ENCODE results near the gene ADRB2. TPM values are rescaled to one million over a fixed set of nuclear protein-coding genes. Genes with fewer than 3 reads are reported as not detected.

The ADRB2 gene
- total RNA-seq, 1 donor from 2014 or later, result 3.2 TPM

DNA sequence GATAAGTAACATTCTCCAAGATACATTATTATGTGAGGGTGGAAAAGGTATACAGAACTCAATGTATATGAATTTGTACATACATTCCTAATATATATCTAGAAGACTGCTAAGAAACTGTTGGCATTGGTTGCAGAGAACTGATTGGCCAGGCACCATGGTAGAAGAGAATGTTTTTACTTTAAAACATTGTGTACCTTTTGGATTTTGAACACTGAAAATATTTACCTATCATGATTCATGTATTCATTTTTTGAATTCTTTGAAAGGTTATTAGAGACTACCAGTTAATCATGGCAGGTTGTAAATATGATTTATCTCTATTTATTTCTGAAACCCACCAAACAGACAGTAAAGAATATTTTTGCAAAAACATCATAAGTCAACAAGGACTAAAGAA is 41.2 kb upstream of the ADRB2 start:
- TF ChIP-seq, protein P1, sequence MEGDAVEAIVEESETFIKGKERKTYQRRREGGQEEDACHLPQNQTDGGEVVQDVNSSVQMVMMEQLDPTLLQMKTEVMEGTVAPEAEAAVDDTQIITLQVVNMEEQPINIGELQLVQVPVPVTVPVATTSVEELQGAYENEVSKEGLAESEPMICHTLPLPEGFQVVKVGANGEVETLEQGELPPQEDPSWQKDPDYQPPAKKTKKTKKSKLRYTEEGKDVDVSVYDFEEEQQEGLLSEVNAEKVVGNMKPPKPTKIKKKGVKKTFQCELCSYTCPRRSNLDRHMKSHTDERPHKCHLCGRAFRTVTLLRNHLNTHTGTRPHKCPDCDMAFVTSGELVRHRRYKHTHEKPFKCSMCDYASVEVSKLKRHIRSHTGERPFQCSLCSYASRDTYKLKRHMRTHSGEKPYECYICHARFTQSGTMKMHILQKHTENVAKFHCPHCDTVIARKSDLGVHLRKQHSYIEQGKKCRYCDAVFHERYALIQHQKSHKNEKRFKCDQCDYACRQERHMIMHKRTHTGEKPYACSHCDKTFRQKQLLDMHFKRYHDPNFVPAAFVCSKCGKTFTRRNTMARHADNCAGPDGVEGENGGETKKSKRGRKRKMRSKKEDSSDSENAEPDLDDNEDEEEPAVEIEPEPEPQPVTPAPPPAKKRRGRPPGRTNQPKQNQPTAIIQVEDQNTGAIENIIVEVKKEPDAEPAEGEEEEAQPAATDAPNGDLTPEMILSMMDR (IDR thresholded peaks at IDR 0.05), result no peak
- ATAC-seq (ENCODE audit: low read depth) (no peak), DNase-seq (no peak)
- Mint-ChIP-seq H3K4me1 (no peaks in the 10 kb centered on the region), H3K9me3 (no peaks in the 10 kb centered on the region), H3K36me3 (ENCODE audit: low read depth) (no peaks in the 10 kb centered on the region), H3K27ac (no peak overlapping the region), H3K4me3 (no peak overlapping the region), H3K27me3 (no peaks in the 10 kb centered on the region)
- ChIA-PET CTCF (interaction anchor here (0.6 kb wide), 1 partner anchor 38 kb away, joined by 3 read pairs; no protein-coding TSS in a partner anchor), POLR2A (no interaction called here)
- intact Hi-C loops (cut with micrococcal nuclease), result no loop called here

DNA sequence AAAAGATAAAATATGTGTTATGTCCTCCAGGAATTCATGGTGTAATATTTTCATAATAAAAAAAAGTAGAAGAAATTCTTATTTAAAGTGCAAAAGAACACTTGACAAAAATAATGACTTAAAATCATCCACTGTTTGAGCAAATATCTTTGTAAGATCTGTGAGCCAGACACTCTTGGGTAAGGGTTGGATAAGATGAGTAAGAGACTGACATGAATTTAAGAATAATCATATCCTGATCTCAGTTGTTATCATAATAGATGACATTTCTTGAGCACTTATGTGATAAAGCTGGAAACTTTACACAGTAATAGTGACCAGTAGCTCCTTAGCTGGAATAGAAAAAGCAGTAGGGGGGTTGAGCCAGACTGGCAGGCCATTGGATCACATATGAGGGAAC is 40.0 kb upstream of the ADRB2 start:
- ChIA-PET CTCF (interaction anchor here (1.1 kb wide), 1 partner anchor 171 kb away, joined by 4 read pairs; no protein-coding TSS in a partner anchor), POLR2A (no interaction called here)
- TF ChIP-seq, protein P1 (IDR thresholded peaks at IDR 0.05), result no peak
- Mint-ChIP-seq H3K27ac (no peak overlapping the region), H3K4me1 (peaks cover 7% of the 10 kb centered on the region), H3K27me3 (no peaks in the 10 kb centered on the region), H3K9me3 (no peaks in the 10 kb centered on the region), H3K4me3 (no peak overlapping the region), H3K36me3 (ENCODE audit: low read depth) (no peaks in the 10 kb centered on the region)
- ATAC-seq (ENCODE audit: low read depth) (no peak), DNase-seq (no peak)
- intact Hi-C loops (cut with micrococcal nuclease), result no loop called here

DNA sequence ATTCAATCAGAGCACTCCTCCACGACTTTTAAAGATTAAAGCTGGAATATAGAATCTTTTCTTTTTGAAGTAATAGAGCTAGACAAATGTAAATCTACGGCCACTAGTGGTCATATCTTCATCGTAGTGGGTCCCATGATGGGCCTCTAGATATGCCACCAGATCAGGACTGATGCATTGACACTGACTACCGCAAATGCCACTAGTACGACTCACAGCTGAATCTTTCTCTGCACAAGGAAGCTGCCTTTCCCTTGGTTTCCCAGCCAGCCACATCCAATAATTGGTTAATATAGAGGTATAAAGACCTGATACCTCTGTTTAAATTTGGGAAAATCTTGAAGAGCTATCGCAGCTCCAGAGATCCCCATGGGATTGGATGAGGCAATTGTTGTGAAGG is 37.8 kb upstream of the ADRB2 start:
- TF ChIP-seq, protein P1 (IDR thresholded peaks at IDR 0.05), result no peak
- intact Hi-C loops (cut with micrococcal nuclease), result no loop called here
- POLR2A ChIA-PET, result interaction anchor here (1.1 to 1.2 kb wide), 3 partner anchors 20 to 43 kb away, joined by 3 read pairs; no protein-coding TSS in a partner anchor
- CTCF ChIA-PET, result interaction anchor here (0.7 to 3.9 kb wide), 4 partner anchors 32 to 169 kb away, joined by 3 to 18 read pairs (median 6); no protein-coding TSS in a partner anchor
- Mint-ChIP-seq H3K4me3 (no peak overlapping the region), H3K9me3 (no peaks in the 10 kb centered on the region), H3K27me3 (no peaks in the 10 kb centered on the region), H3K36me3 (ENCODE audit: low read depth) (no peaks in the 10 kb centered on the region), H3K4me1 (peaks cover 19% of the 10 kb centered on the region), H3K27ac (no peak overlapping the region)
- ATAC-seq (ENCODE audit: low read depth) (no peak), DNase-seq (no peak)

DNA sequence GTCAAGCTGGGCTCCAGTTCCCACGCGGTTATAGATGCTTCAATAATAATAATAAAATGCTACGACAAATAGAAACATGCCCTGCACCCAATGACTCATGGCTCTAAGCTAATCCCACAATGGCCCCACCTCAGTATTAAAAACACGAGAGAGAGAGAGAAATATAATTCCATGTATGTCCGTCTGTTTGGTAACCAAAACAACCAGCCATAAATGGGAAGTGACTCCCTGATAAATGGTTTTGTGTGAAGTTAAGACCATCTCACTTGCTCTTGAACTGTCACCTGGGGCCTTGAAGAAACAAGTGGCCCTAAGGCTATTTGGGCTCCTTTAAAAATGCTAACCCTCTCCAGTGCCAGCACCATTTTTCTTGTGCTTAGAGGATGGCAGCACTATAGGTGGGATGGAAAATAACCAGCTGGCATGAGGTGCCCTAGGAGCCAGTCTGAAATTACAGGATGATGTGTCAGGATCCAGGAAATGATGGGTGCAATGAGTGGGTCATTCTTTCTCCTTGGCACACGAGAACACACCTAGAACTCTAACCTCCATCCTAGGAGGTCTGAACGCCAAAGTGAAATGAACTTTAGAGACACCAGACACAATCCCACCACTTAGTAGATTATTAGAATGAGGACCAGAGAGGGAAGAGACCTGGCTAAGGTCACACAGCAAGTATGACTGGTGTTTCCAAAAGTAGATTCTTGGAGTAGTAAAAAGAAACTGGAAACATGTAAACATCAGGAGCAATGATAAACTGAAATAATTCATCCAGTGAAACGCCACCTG is 35.7 kb upstream of the ADRB2 start:
- TF ChIP-seq, protein P1 (IDR thresholded peaks at IDR 0.05), result no peak
- ChIA-PET CTCF (interaction anchor here (0.9 to 3.9 kb wide), 4 partner anchors 37 to 167 kb away, joined by 3 to 18 read pairs (median 3); no protein-coding TSS in a partner anchor), POLR2A (interaction anchor here (0.6 to 1.2 kb wide), 3 partner anchors 44 to 407 kb away, joined by 3 to 4 read pairs (median 4); partner anchors contain the start of gene FBXO38)
- Mint-ChIP-seq H3K9me3 (no peaks in the 10 kb centered on the region), H3K36me3 (ENCODE audit: low read depth) (no peaks in the 10 kb centered on the region), H3K4me3 (no peak overlapping the region), H3K27me3 (no peaks in the 10 kb centered on the region), H3K27ac (no peak overlapping the region), H3K4me1 (peaks cover 39% of the 10 kb centered on the region)
- DNase-seq, result no peak
- ATAC-seq (ENCODE audit: low read depth), result no peak
- intact Hi-C loops (cut with micrococcal nuclease), result loop anchor here (5.0 kb wide), 1 partner anchor 42 kb away; no protein-coding TSS in a partner anchor

DNA sequence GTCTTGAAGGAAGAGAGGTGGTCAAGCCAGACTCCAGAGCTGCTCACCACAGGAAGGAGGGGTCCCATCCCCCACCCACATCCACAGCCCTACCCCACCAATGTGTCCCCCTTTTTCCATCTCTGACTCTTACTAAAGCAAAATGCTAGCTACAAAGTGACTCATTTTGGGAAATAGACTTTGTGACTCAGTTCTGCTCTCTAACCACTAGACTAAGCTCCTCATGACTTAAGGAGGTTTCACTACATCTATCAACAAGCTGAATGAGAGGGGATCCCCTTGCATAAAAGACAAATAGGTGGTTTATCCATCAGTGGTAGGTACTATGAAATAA is 35.1 kb upstream of the ADRB2 start:
- POLR2A ChIA-PET, result interaction anchor here (0.6 to 1.2 kb wide), 3 partner anchors 44 to 407 kb away, joined by 3 to 4 read pairs (median 4); partner anchors contain the start of gene FBXO38
- Mint-ChIP-seq H3K4me1 (peaks cover 42% of the 10 kb centered on the region), H3K4me3 (no peak overlapping the region), H3K9me3 (no peaks in the 10 kb centered on the region), H3K27ac (no peak overlapping the region), H3K27me3 (no peaks in the 10 kb centered on the region), H3K36me3 (ENCODE audit: low read depth) (no peaks in the 10 kb centered on the region)
- ATAC-seq (ENCODE audit: low read depth), result peak; percentile 55
- TF ChIP-seq, protein P1 (IDR thresholded peaks at IDR 0.05), result no peak
- intact Hi-C loops (cut with micrococcal nuclease), result loop anchor here (5.0 kb wide), 1 partner anchor 41 kb away; no protein-coding TSS in a partner anchor
- CTCF ChIA-PET, result interaction anchor here (0.9 to 3.9 kb wide), 5 partner anchors 14 to 166 kb away, joined by 3 to 18 read pairs (median 3); no protein-coding TSS in a partner anchor
- DNase-seq, result no peak

Data from activated B cell treated with CpG ODN at 0.5 μM for 24 hours (primary cell).